Activated gamma-delta T cell treated with anti-CD3 and anti-CD28 coated beads, Interleukin-2, amount 50 U/mL, for 16 hours (primary cell): ENCODE measurements around the gene SRCIN1.
A peak's percentile ranks its signal among the peaks of the same experiment; 100 is the strongest.

ENCODE experiments used
- DNase-seq: peaks from one replicate; pipeline ENCODE4 v3.0.0-alpha.2; 2020; ENCODE audit warnings: low read depth

Gene SRCIN1

DNA sequence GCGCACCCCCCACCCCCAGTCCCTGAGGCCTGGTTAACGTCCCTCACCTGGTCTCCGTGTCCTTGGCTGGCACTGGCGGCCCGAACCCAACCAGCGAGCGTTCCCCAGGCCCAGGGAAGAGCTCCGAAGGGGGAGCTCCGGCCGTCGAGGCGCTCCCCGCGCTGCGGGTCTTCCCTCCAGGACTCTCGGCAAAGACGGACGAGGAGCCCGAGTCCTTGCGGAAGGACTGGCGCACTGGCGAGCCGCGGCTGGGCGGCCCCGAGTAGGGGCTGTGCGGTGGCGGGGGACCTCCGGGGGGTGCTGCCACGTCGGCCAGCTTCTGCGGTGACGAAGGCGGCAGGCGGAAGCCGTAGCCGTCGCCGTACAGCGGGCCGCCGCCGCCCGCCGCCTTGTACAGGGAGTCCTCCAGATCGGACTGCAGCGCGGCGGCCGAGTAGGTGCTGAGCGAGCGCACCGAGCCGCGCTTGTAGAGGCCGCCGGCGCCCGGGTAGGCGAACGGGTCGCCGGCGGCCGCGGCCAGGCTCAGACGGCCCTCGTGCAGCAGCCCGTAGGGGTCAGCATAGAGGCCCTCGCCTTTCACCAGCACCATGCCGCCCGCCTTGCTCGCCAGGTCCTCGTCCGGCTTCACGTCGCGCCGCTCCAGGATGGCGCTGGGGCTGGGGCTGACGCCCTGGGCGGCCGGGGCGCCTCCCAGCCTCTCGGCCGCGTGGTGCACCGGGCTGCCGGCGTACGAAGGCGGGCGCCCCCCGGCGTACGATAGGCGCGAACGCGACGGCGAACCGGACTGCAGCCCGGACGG, 44.1 kb downstream of the SRCIN1 start:
- DNase-seq: no peak

GRCh38 chr17:38560503-38561318, 45.0 kb downstream of the SRCIN1 start:
- DNase-seq: no peak

GRCh38 chr17:38559880-38560230, 45.9 kb downstream of the SRCIN1 start:
- no peak for DNase-seq

- peak; percentile 83 for DNase-seq
These were observed 46.5 kb downstream of the SRCIN1 start for GRCh38 chr17:38559051-38559879.

DNA sequence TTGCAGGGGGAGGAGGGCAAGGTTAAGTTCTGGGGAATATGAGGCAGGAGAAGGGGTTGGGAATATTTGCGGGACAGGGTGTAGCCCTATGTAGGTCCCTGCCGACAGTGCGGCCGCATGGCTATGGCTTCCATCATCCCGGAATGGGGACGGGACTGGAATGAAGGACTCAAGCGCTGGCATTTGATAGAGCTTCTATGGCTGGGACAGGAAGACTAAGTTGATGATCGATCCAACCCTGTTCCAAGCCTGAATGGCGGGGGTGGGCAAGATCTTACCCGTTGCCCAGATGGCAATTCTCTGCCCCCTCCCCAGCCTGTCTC, 47.1 kb downstream of the SRCIN1 start:
- no peak for DNase-seq

DNA sequence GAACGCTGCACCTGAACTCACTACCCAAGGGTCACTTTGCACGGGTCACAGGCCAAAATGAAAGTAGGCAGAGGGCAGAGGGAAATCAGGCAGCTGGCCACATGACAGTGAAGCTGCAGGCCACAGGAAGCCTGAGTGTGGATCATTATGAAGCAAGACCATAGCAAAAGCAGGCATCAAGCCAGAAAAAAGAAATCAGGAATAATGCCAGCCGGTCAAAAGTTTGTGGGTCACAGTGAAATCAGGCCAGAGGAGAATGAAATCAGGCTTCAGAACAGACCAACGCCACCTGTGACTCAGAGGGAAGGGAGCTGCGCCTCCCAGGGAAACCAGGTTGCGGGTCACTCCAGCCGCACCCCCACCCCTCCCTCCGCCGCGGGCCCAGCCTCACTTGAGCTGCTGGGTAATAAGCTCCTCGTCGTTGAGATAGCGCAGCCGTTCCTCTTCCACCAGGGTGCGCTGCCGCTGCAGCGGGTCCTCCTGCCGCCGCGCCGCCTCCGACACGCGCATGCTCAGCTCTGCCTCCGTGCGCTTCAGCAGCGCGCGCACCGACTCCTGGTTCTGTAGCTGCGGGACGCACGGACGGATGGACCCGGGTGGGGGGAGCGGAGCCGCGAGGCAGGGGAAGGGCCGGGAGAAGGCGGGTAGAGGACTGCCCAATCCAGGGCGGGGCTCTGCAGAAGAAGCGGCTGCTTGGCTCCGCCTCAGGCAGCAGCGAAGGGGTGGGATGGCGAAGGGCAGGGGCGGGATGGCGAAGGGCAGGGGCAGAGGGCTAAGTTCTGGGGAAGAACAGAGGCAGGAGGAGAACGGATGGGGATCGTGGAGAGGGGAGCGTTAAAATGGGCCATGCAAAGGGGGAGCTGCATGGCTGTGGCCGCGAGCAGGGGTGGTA, 47.7 kb downstream of the SRCIN1 start:
- DNase-seq: peak; percentile 81

DNA sequence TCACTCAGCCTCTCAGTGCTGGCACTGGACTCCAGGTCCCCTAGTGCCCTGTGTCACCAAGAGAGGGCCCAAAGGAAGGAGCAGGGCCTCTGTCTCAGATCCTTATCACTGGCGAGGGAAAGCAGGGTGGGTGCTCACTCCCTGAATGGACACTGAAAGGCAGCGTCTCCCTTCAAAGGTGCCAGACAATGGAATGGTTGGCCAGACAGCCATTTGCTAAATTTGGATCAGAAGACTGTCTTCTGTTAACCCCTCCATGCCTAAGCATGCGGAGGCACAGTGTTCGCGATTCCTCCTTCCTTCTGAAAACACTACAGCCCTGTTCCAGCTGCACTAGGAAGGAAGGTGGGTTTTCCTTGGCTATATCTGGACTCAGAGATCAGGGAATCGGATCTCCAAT, 48.4 kb downstream of the SRCIN1 start:
- DNase-seq: no peak

DNA sequence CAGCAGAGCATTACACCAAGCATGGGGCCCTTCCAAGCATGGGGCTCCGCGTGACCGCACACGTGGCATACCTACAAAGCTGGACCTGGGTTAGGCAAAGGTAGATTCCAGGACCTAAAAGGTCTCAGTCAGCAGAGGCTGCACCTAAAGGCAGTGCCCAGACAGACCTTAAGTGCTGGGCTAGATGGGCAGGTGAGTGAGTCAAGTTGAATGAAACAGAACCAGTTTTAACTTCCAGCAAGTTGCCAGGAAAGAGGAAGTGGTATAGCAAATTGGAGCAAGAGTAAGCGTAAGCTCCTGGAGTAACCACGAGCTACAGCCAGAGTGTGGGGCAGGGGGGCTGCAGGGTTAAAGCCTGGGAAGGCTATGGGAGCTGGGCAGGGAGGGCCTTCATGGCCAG, 49.5 kb downstream of the SRCIN1 start:
- no peak for DNase-seq

- no peak for DNase-seq
These were observed 51.1 kb downstream of the SRCIN1 start for GRCh38 chr17:38554430-38555350.

DNA sequence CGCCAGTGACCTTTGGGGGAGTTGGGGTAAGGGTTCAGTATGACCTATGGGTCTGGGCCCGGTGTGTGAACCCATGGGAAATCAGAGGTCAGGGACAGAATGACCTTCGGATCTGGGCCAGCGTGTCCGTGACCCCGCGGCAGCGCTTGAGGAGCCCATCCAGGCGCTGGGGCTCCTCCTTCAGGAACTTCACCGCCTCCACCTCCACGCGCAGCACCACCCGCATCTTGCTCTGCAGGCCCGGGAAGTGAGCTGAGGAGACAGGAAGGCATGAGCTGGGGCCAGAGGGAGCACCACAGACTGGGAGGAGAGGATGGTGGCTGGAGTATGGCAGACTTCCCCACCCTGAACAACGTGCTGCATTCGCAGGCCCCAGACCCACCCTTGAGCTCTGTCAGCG, 53.4 kb downstream of the SRCIN1 start:
- no peak for DNase-seq

GRCh38 chr17:38551121-38551520, 54.6 kb downstream of the SRCIN1 start:
- DNase-seq: no peak

DNA sequence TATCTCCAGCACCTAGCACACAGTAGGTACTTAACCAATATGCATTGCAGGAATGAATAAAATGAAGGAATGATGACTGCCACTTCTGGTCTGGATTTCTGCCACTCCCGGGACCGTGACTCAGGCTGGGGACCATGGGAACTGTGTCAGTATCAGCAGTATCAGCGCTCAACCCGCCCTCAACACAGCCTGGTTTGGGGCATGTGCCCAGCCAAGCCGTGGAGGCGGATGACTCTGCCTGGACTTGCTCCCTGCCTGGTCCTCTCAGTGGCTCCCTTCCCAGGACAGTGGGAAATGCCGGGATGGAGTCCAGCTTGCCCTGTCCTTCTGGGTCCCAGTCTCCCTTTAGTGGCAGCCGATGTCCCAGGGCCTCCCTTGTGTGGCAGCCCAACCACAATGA, 55.1 kb downstream of the SRCIN1 start:
- no peak for DNase-seq

DNA sequence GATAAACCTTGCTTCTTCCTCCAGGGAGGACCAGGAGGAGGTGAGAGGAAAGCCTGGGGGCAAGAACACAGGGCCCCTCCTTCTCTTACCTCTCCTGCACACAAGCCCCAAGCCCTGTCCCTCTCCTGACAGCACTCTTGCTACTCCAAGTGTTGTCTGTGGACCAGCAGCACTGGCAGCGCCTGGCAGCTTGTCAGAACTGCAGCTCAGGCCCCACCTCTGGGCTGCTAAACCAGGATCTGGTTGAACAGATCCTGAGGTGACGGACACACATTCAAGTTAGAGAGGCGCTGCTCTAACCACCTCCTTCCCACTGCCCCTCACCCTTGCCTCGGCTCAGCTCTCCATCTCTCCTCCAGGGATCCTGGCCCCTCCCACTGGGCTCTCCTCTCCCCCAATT, 56.5 kb downstream of the SRCIN1 start:
- DNase-seq: no peak

DNA sequence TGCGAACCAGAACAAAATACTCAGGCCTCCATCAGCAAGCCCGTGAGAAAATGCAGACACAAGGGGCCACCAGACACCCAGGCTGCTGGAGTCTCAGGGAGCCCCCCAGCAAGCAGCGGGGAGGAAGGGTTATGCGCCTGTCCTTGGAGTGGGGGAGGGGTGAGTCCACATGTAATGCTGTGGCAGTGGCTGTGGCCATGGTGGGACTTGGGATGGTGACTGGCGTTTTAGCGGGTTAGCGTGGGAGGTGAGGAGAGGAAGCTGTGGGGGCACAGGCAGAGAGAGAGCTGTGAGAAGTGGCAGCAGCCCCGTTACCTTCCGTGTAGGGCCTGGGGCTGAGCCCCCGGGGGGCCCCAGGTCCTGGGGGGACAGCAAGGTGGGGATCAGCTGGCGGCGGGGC, 58.3 kb downstream of the SRCIN1 start:
- no peak for DNase-seq

DNA sequence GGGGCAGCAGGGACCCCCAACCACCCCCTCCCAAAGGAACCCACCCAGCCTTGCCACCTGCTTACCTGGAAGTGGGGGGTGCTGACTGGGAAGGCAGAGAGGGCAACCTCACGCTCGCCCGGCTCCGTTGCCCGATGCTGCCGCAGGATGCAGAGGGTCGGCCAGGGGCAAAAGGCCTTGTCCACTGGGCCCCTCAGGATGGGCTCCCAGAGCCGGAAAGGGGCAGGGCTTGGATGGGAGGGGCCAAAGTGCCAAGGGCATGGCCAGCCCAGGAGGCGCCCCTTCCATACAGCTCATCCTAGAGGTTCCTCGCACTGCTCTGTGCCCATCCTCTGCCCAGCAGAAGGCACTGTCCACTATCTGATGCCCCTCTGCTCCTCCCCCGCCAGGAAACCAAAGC, 59.4 kb downstream of the SRCIN1 start:
- no peak for DNase-seq

- DNase-seq: no peak
These were observed 60.1 kb downstream of the SRCIN1 start for GRCh38 chr17:38545531-38546225.

GRCh38 chr17:38544839-38545209, 60.9 kb downstream of the SRCIN1 start:
- DNase-seq: no peak

- no peak for DNase-seq
These were observed 61.4 kb downstream of the SRCIN1 start for GRCh38 chr17:38544175-38544838.

DNA sequence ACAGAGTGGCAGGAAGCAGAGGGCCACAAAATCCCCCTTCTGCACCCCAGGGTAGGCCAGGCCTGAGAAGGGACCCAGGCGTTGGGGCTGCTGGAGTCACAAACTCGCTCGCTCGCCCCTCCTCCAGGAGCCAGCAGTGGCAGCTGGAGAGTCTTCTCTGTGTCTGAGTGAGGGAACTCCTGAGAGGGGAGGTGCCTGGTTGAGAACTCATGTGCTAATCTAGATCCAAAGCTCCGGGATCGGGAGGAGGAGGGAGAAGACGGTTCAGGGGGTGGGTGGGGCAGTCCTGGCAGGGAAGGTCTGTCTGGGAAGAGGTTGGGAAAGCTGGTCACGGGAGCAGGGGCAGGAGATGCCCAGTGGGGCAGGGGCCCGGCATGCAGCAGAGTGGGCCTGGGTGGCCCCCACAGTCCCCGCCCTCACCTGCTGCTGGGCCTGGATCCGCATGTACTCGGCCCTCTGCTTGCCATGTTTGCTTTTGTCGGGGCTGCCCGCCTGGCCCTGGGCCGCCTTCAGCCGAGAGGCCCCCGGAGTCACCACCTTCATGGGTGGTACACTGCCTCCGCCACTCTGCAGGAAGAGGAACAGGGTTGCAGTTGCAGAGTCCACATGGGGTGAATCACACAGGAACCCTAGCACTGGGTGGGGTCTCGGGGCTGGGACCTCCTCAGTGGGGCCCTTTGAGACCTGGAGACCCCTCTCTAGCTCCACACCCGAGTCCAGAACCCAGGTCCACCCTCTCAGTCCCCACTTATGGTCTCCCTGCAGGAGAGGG, 62.2 kb downstream of the SRCIN1 start:
- no peak for DNase-seq
